ENCODE measurements around the gene MAST4.

DNA sequence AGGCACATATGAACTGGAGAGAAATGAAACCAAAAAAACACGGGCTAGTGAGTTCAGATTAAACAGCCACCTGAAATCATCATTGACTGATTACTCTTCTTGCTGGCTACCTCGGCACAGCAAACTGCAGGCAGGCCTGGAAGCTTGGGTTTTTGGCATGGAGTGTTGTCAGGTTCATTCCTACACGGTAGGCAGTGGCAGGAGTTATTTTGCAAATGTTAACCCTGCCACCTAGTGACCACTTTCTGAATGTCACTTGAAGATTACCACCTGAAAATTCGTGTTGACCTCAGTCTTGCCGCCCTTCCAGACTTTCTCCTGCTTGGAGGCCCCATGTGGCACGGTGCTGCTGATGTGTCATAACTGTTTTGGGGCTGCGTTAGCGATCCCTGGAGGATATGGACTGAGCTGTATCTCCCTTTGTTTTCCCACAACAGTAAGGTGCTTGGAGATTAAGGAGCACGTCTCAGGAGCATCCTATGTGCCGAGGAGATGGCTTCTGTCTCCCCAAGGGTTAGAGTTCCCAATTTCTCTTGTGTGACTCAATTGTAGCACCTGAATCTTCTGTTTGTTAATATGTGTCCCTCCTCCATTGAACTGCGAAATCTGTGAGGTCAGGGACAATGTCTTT lies 613.1 kb downstream of the MAST4 start:
- TF ChIP-seq, protein P1, sequence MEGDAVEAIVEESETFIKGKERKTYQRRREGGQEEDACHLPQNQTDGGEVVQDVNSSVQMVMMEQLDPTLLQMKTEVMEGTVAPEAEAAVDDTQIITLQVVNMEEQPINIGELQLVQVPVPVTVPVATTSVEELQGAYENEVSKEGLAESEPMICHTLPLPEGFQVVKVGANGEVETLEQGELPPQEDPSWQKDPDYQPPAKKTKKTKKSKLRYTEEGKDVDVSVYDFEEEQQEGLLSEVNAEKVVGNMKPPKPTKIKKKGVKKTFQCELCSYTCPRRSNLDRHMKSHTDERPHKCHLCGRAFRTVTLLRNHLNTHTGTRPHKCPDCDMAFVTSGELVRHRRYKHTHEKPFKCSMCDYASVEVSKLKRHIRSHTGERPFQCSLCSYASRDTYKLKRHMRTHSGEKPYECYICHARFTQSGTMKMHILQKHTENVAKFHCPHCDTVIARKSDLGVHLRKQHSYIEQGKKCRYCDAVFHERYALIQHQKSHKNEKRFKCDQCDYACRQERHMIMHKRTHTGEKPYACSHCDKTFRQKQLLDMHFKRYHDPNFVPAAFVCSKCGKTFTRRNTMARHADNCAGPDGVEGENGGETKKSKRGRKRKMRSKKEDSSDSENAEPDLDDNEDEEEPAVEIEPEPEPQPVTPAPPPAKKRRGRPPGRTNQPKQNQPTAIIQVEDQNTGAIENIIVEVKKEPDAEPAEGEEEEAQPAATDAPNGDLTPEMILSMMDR (IDR thresholded peaks at IDR 0.05; ENCODE audit: low read depth, low read length, poor library complexity, severe bottlenecking) = peak; percentile 75
- no peak for TF ChIP-seq EZH2phosphoT487 (IDR thresholded peaks at IDR 0.05; ENCODE audit: borderline replicate concordance, low read length)

Data from DOHH2 (cell line).